HG02623 (cell line): ENCODE measurements around the gene RASAL3.

Experiments used
- ATAC-seq: cut with Tn5 transposase; IDR thresholded peaks from one replicate; pipeline ENCODE4 v1.9.1; 2021; ENCODE audit warnings: moderate library complexity; ENCODE audit not compliant: unreplicated experiment

RASAL3 gene

DNA sequence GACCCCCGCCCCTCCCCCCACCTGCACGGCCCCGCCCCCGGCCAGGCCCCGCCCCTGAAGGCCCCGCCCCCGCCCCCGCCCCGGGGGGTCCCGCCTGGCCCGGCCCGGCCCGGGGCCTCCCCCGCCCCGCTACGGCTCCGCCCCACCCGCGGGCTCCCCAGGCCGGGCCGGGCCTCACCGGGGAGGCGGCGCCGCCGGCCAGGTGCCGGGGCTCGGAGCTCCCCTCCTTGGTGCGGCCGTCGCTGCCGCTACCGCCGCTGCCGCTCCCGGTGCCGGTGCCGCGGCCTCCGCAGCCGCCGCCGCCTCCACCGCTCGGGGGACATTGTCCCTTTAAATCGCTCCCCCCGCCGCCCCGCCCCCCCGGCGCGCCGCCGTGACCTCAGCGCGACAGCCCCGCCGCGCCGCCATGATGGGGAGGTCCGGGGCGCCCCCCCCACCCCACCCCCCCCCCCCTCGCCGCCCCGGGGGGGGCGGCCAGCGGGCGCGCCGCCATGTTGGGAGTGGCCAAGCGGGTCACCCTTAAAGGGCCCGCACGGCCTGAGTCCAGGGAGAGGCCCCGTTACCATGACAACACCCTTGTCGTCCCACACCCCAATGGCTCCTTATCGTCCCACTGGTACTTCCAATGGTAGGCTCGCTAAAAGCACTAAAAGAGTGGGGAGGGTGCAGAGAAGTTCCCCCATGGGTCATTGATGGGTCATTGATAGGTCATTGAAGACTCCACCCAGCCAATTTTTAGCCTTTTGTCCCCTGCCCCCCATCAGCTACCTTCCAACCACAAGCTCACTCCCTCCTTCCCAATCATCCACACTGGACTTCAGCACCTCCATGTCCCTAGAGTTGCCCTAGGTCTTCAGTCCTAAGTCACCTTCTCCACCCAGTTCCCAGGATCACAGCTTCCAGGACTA is 14.5 kb downstream of the RASAL3 start, which contains the start of gene WIZ:
WIZ (minus strand) TSS at position 337 of the 908 bp plus-strand sequence. CDS start 1,649 bp downstream, outside the sequence.
- no peak for ATAC-seq

DNA sequence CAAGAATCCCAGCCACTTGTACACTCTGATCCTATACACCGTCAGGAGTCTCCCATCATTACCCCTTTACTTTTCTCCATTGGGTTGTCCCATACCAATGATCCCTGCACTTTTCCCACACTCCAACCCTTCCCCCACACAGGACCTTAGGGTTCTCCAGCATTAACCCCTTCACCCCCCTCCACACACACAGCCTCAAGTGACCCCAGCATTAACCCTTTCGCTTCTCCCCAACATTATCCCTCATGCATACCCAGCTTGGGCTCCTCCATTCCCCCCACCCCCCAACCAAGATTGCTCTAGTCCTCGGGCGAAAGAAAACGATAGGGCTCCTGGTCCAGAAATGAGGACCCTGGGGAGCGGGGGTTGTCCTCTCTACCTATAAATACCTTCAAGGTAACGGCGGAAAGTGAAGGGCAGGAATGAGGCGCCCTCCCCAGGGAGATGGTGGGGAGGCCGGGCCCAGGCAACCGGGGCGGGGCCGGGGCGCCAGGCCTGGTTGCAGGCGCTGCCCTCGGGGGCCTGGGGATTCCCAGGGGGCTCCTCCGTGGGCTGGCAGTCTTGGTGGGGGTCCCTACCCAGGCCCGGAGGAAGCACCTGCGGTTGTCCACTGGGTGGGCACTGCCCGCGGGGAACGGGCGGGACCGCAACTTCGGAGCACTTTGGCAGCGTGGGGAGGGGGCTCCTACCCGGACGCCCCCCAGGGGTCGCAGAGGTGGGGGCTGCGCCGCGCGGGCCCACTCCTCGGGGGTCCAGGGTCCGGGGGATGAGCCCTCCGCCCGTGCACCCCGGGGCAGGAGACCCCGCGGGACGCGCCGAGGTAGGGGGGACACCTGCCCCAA is 15.3 kb downstream of the RASAL3 start:
- no peak for ATAC-seq

DNA sequence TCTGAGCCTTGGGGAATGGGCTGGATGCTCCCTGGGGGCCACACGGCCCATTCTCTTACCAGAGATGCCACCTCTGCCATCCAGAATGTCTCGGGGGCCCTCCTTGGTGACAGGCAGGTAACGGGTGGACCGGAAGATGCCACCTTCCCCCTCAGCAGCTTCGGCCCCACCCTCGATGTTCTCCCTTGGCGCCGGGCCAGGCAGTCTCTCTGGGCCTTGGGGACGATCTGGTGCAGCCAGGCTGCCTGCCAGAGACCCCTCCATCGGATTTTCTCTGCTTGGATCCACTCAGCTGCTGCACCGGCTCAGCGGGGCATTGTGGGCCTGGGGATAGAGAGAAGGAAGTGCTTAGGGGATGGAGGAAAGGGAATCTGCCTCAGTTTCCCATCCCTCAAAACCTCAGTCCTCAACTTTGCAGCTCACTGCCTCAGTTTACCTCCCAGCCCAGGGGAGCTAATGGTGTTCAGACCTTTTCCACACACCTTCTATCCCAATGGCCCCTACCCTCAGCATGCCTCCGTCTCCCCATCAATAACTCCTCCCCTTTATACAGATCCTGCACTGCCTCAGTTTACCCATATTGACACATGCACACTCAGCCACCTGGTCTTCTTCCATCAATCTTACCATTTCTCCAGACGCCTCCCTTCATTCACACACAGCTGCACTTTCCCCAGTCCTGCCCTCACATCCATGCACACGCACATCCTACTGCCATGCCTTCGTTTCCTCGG is 16.1 kb downstream of the RASAL3 start:
- no peak for ATAC-seq

- no peak for ATAC-seq
These were observed 17.3 kb downstream of the RASAL3 start for GRCh38 chr19:15447057-15447456.

GRCh38 chr19:15445807-15446376 is 18.5 kb downstream of the RASAL3 start:
- ATAC-seq: no peak

DNA sequence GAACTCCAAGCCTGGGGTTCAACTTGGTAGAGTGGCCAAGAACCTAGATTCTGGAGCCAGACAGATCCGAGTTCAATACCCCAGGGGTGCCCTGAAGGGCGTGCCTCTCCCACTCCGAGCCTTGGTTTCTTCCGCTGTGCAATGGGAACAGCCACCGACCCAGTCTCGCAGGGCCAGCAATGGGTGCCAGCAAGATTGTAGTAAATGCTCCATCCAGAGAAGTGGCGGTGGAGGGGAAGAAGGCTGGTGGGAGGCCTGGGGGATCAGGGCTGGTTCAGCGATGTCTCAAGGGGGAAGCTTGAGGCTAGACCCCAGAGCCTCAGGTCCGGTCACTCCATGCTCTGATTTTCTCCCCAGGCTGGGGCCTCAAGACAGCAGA is 19.1 kb downstream of the RASAL3 start:
- no peak for ATAC-seq

DNA sequence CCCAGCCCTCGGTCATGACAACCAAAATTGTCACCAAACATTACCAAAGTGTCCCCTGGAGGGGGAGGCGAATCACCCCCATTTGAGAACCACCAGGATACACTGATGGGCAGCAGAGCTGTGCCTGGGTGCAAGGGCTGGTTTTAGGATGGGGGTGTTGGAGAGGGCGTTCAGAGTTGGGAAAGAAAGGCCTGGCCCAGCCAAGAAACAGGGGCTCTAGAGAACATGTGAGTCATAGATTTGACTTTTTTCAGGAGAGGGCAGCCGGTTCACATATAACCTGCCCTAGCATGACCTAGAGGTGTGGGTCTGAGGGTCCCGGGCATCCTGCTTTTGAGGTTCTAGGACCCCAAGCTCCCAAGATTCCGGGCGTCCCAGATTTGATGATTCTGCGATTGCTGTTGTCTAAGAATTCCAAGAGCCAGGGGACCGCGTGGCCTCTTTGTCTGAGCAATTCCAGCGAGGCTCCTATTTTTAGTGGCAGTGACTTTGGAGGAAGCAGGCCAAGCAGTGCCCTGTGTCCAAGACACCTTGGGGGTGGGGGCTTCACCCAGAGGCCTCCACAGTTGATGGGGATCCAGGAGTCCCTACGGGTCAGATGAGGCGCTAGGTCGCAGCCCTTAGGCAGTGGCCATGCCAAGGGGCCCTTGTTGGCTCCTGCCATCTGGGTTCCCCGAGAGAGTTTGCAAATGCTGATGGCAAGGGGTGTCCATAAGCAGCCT is 19.7 kb downstream of the RASAL3 start:
- no peak for ATAC-seq

- ATAC-seq: no peak
These were observed 20.5 kb downstream of the RASAL3 start for GRCh38 chr19:15443838-15444237.

DNA sequence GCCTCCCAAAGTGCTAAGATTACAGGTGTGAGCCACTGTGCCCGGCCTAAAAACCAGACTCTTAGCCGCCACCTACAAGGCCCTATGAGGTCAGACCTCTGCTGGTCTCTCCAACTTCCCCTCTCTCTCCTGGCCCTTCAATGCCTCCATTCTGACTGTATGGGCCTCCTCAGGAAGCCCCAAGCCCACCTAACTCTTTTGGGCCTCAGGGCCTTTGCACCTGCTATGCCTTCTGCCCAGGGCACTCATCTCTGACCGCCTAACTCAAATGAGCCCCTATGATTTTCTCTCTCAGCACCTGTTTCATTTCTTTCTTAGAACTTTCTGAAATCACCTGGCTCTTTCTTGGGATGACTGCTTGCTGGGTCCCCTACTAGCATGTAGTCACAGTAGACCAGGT is 21.0 kb downstream of the RASAL3 start:
- ATAC-seq: no peak

DNA sequence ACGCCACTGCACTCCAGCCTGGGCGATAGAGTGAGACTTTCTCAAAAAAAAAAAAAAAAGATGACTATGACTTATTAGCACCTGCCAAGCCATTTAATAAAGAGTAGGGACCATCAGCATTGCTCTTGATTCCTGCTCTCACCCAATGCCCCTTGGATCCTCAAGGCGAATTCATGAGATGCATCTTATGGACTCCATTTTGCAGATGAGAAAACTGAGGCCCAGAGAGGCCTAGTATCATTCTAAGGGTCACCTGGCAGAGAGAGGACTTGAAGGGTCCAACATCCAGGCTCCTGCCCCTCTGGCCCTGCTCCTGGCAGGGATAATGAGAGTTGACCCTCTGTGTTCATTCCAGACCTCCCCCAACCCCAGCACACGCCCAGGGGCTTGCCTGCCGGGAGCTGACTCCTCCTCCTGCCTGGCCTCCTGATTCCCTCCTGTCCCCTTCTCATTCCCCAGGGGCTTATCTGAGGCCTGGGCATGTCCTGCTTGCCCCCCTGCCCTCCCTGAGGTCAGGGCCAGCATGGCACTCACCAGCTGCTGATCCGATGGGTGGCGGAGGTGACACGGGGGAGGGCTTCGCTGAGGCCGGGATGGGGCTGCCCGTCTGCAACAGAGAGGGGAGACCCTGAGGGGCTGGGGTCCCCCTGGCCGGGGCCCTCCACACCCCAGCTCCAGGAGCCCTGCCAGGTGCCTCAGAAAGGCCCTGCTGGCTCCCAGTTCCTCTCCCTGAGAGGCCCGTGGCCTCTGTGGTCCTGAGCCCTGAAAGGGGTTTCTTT is 22.0 kb downstream of the RASAL3 start:
- ATAC-seq: no peak

GRCh38 chr19:15441317-15441716 is 23.0 kb downstream of the RASAL3 start:
- ATAC-seq: no peak

DNA sequence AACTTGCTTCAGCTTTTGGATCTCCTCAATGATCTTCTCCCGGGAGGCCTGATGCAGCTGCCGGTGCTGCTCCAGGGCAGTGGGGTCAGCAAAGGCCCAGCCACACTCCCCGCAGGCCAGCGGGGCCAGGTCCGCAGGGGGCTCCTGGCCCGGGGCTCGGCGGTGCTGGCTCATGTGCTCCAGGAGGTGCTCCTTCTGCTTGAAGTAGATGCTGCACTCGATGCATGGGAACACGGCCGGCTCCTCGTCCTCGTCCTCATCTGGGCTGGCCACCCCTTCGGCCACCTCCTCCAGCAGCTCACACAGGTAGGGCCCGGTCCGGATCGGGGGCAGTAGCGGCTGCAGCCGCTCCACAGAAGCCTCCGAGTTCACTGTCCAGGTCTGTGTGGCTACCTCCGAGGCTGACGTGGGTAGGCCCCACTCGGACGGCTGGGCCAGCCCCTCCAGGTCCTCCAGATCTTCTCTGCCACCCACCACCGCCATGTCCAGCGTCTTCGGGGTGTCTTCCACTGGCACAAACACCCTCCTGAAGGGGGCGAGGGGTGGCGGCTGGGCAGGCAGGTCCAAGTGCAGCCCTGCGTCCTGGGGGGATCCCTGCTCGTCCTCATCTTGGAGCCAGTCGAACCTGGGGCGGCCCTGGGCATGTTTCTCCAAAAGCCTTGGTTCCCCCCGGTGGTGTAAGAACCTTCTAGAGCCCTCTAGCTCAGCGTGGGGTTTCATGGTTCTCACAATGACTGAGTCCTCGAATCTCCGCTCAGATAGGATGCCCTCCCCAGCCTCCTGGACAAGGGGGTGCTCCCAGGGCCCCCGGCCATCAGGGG is 24.3 kb downstream of the RASAL3 start:
- no peak for ATAC-seq

DNA sequence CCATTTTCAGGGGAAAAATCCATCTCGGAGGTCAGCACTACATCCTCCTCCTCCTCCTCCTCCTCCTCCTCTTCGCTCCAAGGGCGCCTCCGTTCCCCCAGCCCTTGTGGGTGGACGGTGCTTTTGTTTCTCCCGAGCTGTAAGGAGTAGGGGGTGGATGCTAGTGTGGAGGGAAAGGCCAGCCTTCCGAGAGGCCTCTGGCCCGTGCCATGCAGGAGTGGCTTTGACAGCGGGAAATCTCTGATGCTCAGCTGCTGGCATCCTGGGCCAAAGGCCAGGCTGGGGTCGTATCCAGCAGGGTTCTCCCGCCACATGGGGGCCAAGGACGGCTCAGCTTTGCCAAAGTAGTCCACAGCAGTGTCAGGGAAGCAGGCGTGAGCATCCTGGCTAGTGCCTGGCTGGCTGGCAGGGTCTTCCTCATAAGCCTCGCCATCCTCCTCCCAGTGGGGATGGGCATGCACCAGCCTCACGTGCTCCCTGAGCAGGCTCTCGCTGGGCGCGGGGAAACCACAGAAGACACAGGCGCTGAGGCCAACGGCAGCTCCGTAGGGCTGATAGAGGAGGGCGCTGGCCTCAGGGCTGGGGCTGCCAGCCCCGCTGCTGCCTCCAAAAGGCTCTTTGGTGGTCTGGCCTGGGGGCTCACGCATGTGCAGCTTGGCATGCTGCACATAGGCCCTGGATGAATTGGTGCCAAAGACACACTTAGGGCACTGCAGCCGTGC is 25.1 kb downstream of the RASAL3 start:
- no peak for ATAC-seq

DNA sequence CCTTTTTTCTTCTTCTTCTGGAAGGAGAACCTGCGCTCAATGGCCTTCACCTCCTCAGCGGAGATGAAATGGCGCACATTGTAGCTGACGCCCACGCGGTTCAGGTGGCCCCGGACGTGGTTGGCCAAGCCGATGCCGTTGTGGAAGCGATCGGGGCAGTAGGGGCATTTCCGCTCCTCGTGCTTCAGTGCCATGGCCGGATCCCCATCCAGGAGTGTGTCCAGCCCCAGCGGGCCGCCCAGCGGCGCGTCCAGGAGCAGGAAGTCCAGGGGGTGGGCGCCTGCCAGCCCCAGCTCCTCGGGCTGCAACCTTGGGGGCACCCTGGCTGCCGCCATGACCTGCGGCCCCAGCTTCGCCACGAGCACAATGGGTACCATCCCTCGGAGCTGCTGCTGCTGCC is 25.8 kb downstream of the RASAL3 start:
- no peak for ATAC-seq

- no peak for ATAC-seq
These were observed 26.2 kb downstream of the RASAL3 start for GRCh38 chr19:15438124-15438496.

DNA sequence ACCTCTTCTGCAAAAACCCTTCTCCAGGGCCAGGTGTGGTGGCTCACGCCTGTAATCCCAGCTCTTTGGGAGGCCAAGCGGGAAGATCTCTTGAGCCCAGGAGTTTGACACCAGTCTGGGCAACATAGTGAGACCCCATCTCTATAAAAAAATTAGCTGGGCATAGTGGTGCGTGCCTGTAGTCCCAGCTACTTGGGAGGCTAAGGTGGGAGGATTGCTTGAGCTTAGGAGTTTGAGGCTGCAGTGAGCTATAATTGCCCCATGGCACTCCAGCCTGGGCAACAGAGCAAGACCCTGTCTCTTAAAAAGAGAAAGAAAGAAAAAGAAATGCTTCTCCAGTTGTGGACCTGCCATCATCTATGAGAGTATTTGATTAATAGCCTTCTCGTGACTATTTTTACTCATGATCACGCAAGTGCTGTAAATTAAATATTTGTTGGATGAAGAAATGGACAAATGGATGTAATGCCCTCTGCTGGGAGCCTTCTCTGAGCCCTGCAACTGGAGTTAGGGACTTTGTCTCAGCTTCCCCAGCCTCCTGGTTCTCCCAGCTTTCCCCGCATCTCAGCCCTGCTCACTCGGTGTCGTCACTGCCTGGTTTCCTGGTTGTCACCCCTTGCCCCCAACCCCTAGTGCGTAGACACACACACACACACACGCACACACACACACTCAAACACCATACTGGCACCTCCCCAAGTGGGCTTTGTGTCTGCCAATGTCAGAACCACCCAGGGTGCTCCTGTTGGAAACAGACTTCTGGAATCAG is 26.8 kb downstream of the RASAL3 start:
- no peak for ATAC-seq

- no peak for ATAC-seq
These were observed 27.6 kb downstream of the RASAL3 start for GRCh38 chr19:15436826-15437110.
